ENCODE data around the gene ISLR2. TPM values are rescaled to one million over a fixed set of nuclear protein-coding genes. Genes with fewer than 3 reads are reported as not detected.

Gene ISLR2
- total RNA-seq, 1 donor from 2014 or later: under 0.01 TPM

DNA sequence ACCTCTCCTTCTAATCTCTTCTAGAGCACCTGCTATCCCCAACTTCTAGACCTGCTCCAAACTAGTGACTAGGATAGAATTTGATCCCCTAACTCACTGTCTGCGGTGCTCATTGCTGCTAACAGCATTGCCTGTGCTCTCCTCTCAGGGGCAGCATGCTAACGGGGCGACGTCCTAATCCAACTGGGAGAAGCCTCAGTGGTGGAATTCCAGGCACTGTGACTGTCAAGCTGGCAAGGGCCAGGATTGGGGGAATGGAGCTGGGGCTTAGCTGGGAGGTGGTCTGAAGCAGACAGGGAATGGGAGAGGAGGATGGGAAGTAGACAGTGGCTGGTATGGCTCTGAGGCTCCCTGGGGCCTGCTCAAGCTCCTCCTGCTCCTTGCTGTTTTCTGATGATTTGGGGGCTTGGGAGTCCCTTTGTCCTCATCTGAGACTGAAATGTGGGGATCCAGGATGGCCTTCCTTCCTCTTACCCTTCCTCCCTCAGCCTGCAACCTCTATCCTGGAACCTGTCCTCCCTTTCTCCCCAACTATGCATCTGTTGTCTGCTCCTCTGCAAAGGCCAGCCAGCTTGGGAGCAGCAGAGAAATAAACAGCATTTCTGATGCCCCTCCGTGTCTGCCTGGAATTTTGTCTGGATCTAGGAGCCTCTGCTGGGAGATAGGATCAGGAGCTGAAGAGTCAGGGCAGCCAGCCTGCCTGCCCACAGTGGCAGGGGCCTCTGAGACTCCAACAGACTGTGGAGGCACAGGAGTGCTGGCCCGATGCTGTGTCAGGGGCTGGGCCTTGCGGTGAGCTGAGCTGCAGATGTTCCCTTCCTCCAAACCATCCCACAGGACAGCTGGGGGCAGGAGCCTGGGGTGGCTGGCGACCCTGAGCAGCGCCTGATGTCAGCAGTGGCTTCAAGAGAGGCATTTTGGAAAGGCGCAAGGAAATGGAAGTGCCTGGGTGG, 46.2 kb downstream of the ISLR2 start:
- DNase-seq (ENCODE audit: low read depth in 2 of 2): no peak

DNA sequence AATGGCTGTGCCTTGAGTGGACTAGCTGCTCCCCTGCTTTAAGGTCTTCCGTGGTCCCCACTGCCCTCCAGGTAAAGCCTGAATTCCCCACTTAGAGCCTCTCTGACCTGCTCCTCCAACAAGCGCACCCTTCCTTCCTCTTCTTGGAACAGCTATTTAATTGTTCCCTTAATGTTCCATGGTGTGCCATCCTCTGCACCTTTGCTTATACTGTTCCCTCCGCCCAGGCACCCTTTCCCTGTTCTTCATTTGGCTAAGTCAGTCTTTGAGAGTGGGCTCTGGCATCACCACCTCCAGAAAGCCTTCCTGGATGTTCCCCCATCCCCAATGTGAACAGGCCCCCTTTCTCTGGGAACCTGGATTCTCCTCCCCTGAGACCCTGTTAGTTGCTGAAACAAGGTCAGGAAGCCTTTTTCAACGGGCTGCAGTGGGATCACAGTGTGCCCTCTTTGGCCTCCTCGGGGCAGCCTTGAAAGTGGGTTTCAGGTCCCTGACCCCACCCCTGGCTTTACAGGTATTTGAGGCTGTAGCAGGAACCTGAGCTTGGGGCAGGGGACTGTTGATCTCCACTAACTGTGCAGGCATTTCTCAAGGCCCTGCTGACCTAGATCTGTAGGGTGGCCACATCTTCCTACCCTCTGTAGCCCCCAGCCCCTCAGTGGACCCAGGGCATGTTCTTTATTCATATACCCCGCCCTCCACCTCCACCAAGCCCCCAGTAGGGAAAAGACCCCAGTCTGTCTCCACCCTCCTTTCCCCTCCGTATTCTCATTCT, 48.1 kb downstream of the ISLR2 start:
- no peak for DNase-seq (ENCODE audit: low read depth in 2 of 2)

DNA sequence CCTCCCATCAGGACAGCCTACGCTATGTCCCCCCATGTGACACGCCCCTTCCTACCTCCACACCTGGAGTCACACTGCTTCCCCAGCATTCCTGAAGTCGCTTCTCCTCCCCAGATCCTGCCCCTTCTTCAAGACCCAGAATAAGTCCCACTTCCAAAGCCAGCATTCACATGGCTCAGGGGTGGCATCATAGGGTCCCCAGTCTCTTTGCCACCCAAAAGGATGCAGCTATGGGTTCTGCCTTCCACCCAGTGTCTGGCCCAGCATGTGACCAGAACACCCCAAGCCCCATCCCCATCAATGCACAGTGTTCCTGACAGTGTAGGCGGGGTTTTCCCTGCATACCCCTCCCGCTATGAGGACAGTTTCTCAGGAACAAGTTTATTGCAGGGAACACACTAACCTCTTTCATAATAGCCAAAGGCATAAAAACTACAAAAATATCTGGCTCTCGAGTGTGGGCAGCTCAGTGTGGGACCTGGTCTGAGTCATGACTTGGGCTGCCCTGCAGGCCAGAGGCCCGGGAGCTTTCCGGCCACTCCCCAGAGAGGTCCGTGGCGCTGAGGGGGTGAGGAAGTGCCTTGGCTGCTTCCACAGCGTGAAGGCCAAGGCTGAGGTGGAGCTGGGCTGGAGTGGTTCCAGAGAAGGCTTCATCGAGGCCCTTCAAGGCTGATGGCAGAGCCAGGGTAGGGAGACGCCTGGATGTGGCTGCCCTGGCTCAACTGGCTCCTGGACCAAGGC, 48.9 kb downstream of the ISLR2 start:
- DNase-seq (ENCODE audit: low read depth in 2 of 2): peak in 1 of 2 donors; percentile 68

DNA sequence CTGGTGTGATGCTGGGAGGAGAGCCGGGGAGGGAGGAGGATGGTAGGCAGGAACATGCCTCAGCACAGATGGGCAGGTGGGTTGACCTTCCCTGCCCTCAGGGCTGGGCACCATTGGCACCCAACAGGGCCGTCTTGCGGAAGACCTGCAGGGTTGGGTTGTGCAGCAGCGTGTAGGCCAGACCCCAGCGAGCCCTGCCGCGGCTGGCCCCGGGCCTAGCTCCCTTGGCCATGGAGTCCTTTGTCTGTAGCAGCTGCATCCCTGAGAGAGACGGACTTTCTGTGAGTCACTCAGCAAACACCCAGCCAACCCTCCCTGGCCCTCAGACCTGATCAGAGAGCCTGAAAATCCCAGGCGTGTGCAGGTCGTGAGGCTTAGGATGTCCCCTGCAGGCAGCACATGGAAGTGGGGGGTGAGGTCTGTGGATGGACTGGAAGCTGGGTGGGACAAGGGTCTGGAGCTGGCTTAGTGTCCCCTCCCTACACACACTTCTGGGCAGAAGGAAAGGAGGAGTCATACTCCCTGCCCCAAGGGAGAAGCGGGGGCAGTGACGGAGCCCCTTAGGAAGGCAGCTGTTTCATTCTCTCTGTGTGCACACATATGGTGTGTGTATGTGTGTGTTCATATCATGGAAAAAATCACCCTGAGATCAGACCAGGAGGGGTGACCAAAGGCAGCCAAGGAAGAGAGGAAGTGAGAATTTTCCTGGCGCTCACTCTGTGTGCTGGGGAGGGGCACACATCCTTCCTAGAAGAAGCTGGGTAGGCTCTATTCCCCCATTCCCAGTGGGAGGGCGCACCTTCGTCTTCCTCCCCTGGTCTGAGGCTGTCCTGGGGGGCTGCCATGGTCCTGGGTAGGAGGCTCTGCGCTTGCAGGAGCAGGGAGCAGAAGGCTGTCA, 49.8 kb downstream of the ISLR2 start:
- DNase-seq (ENCODE audit: low read depth in 2 of 2): peak in 1 of 2 donors; percentile 32

DNA sequence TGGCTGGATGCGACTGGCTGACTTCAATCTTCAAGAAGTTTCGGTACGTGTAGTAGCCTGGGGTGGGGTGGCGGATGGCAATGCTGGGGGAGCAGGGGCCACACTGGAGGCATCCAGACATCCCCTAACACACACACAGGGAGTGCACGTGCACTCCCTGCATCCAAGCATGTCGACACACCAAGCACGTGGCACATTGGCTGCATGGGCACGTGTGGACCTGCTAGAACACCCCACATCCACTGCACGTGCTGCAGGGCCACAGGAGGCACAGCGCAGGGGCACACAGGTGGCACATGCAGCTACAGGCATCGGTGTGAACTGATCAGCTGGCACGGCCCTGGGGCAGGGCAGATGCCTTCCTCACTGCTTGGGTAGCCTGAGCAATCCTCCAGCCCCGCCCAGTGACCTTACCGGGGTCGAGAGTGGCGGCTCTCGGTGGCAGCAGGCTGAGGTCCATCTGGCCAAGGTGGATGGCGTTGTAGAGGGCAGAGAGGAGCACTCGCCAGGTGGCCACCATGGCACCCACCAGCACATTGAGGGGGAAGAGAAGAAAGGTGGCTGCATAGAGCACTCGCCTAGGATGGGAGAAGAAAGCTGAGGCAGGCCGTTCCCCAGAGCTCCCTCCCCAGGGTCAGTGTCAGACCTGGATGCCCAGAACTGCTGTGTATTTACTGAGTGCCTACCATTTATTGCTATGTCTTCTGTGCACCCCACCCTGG, 50.7 kb downstream of the ISLR2 start:
- no peak for DNase-seq (ENCODE audit: low read depth in 2 of 2)

DNA sequence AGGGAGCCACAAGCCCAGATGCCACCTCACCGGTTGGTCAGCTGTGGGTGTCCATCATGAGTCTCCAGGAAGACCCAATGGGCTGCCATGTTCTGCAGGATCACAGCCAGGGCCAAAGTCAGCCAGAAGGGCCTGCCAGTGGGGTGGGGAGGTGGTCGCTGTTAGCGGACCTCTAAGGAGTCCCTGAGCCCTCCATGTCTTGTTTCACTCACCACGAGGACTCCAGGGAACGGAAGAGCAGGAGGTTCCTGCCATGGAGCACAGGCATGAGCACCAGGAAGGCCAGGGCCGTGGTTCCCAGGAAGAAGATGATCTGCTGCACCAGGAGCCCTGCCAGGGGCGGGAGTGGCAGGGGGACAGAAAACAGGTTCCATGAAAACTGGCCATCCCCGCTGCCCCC, 51.7 kb downstream of the ISLR2 start:
- DNase-seq (ENCODE audit: low read depth in 2 of 2): no peak

DNA sequence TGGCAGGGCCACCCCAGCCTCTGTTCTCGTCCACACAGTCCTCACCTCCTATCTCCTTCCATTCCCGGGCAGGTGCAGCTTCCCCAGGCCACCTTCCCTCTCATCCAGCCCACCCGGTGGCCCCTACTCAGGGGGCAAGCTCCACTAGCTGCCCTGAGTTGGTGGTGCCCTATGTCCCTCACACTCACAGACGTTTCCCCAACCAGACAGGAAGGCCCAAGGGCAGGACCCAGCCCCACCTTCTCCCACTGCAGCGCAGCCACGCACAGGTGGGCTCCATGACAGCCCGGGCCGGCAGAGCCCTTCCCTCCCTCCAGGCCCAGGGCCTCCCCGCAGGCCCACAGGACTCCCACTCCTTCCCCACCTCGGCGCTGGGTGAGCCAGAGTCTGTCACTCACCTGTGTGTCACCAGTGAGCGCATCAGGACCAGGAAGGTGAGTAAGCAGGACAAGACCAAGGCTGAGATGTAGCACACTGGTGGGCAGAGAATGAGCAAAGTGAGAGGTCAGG, 54.3 kb downstream of the ISLR2 start:
- no peak for DNase-seq (ENCODE audit: low read depth in 2 of 2)

DNA sequence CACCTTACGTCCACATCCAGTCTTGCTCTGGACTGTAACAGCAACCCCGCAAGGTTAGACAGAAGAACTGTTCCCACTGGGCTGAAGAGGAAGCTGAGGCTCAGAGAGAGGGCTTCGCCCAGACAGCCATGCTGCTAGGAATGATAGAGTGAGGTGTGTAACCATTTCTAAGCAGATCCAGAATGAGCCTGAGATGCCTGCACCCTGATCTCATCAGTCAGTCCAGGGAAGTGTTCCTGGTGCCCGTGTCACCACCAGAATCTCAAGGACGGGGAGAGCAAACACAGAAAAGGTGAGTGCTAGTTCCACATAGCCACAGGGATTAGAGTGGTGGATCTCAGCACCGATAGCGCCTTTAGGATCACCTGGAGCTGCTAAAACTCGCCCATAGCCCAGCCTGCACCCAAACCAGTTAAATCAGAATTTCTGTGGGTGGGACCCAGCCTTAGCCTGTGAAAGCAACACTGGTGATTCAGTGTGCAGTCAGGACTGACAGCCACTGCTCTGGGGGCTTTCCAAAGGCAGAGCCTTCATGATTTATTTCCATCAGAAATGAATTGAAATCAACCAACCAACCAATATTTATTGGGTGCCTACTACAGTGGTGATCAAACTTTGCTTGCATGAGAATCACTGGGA, 55.4 kb downstream of the ISLR2 start:
- DNase-seq (ENCODE audit: low read depth in 2 of 2): no peak

Other genes starting within 250 kb of the ISLR2 start
- gene LOXL1, start 204.1 kb upstream of the ISLR2 start, total RNA-seq: 0.13 and 0.38 TPM in 2 replicates
- gene STOML1, start 138.3 kb upstream of the ISLR2 start, total RNA-seq: 8.6 and 13.7 TPM in 2 replicates
- gene PML, start 135.9 kb upstream of the ISLR2 start, total RNA-seq: 28.9 and 62.2 TPM in 2 replicates
- gene GOLGA6A, start 48.0 kb upstream of the ISLR2 start, total RNA-seq: not detected in 2 replicates
- gene ISLR, start 43.1 kb downstream of the ISLR2 start, total RNA-seq: 0.13 TPM in 1 of 2 replicates, not detected in the other
- gene STRA6, start 72.2 kb downstream of the ISLR2 start, total RNA-seq: under 0.01 TPM in 1 of 2 replicates, not detected in the other
- gene CCDC33, start 105.7 kb downstream of the ISLR2 start, total RNA-seq: not detected in 2 replicates
- gene CYP11A1, start 237.1 kb downstream of the ISLR2 start, total RNA-seq: not detected in 2 replicates